Stomach (tissue), 4 donors: ENCODE data around the gene PIP4K2C.

Experiments
- CTCF ChIP-seq, 7 experiments: fragments of 450-650 bp in 4 of 7; fragments of 200-600 bp in 3 of 7; sonication (generic) in 3 of 7; IDR thresholded peaks; one replicate each; pipeline ENCODE4 v1.5.1; 2016 to 2019; ENCODE audit warnings: antibody characterized with exemption in 7 of 7, control low read depth in 2 of 7, mild to moderate bottlenecking in 1 of 7
- POLR2A ChIP-seq, 4 donors: fragments of 450-650 bp; IDR thresholded peaks; one replicate each; pipeline ENCODE4 v1.6.1; 2016; ENCODE audit warnings: antibody characterized with exemption in 4 of 4, control low read depth in 2 of 4, mild to moderate bottlenecking in 1 of 4, moderate library complexity in 1 of 4

- TF ChIP-seq POLR2A (IDR thresholded peaks at IDR 0.05) (no peak), CTCF (IDR thresholded peaks at IDR 0.05) (no peak)
Observed at GRCh38 chr12:57545809-57546437, 45.1 kb upstream of the PIP4K2C start.
